GM06990 (cell line): ENCODE measurements around the gene DOCK2.

ENCODE experiments used
- DNase-seq: peaks from one replicate; pipeline ENCODE4 v3.0.0-alpha.2; 2011; ENCODE audit not compliant: insufficient read length; ENCODE audit errors: extremely low read depth
- H3K27me3 ChIP-seq: replicated peaks from 2 replicates; pipeline ENCODE4 v1.6.0; 2011; ENCODE audit warnings: low read length; ENCODE audit not compliant: control insufficient read depth, insufficient read depth
- H3K36me3 ChIP-seq: 2 replicates; pipeline ENCODE4 v1.5.1; 2011; ENCODE audit warnings: low read length; ENCODE audit not compliant: control insufficient read depth, insufficient read depth
- H3K4me3 ChIP-seq: replicated peaks from 2 replicates; pipeline ENCODE4 v1.5.1; 2011; ENCODE audit warnings: low read depth, mild to moderate bottlenecking, control low read depth, low read length
- CTCF ChIP-seq: IDR thresholded peaks from 2 replicates; pipeline ENCODE4 v1.5.1; 2011; ENCODE audit warnings: low read length, control low read depth, mild to moderate bottlenecking, inconsistent platforms; ENCODE audit not compliant: insufficient read depth, poor library complexity, severe bottlenecking

DOCK2 gene

GRCh38 chr5:169670769-169671525 lies 33.9 kb downstream of the DOCK2 start:
- no peak for TF ChIP-seq CTCF
- H3K4me3 ChIP-seq = peak overlapping the region; percentile 29
- no peaks in the 10 kb centered on the region for H3K27me3 ChIP-seq

GRCh38 chr5:169682026-169682425 lies 45.0 kb downstream of the DOCK2 start:
- no peak for TF ChIP-seq CTCF
- Histone ChIP-seq H3K27me3 (no peaks in the 10 kb centered on the region), H3K36me3 (peaks cover 30% of the 10 kb centered on the region), H3K4me3 (no peak overlapping the region)
- DNase-seq = no peak

More at GRCh38 chr5:169670769-169671525, 33.9 kb downstream of the DOCK2 start:
- peaks cover 17% of the 10 kb centered on the region for H3K36me3 ChIP-seq
- DNase-seq = peak; percentile 50

GRCh38 chr5:169686137-169686536 lies 49.1 kb downstream of the DOCK2 start:
- TF ChIP-seq CTCF = no peak
- DNase-seq = peak; percentile 22
- Histone ChIP-seq H3K4me3 (no peak overlapping the region), H3K27me3 (no peaks in the 10 kb centered on the region), H3K36me3 (peaks cover 30% of the 10 kb centered on the region)

GRCh38 chr5:169688106-169688505 lies 51.0 kb downstream of the DOCK2 start:
- no peak for DNase-seq
- H3K27me3 ChIP-seq = no peaks in the 10 kb centered on the region
- no peak for TF ChIP-seq CTCF
- peaks cover 33% of the 10 kb centered on the region for H3K36me3 ChIP-seq
- no peak overlapping the region for H3K4me3 ChIP-seq

- no peak overlapping the region for H3K4me3 ChIP-seq
- H3K36me3 ChIP-seq = peaks cover 33% of the 10 kb centered on the region
- H3K27me3 ChIP-seq = no peaks in the 10 kb centered on the region
- no peak for TF ChIP-seq CTCF
- DNase-seq = no peak
Observed at GRCh38 chr5:169691471-169691870, 54.4 kb downstream of the DOCK2 start.

GRCh38 chr5:169694091-169694625 lies 57.1 kb downstream of the DOCK2 start:
- no peak for TF ChIP-seq CTCF
- peaks cover 41% of the 10 kb centered on the region for H3K36me3 ChIP-seq
- DNase-seq = no peak

More at GRCh38 chr5:169694091-169694625, 57.1 kb downstream of the DOCK2 start:
- Histone ChIP-seq H3K27me3 (no peaks in the 10 kb centered on the region), H3K4me3 (no peak overlapping the region)
